Neutrophil (primary cell): ENCODE measurements around the gene DPY30.
A peak's percentile ranks its signal among the peaks of the same experiment; 100 is the strongest.
"Not testable (repeated sequence)": the region's sequence is repeated elsewhere in the genome, so short reads cannot be mapped to it uniquely, and the experiment has no call there.

Experiments used
- H3K27ac ChIP-seq: fragments of 200-600 bp; sonication (generic); 2 replicates; pipeline ENCODE4 v1.5.1; 2016; ENCODE audit warnings: mild to moderate bottlenecking, moderate library complexity
- H3K27me3 ChIP-seq: fragments of 200-600 bp; sonication (generic); 2 replicates; pipeline ENCODE4 v1.6.0; 2016; ENCODE audit warnings: mild to moderate bottlenecking
- H3K36me3 ChIP-seq: fragments of 200-600 bp; sonication (generic); 2 replicates; pipeline ENCODE4 v1.5.1; 2017
- H3K4me1 ChIP-seq, 2 experiments: fragments of 200-600 bp in 1 of 2; sonication (generic) in 1 of 2; 1 replicate in 1 of 2; 2 replicates in 1 of 2; pipeline versions ENCODE4 v1.5.1 to v1.6.1; 2013 to 2016; ENCODE audit warnings: low read depth in 1 of 2, low read length in 1 of 2, mild to moderate bottlenecking in 1 of 2, moderate library complexity in 1 of 2; ENCODE audit not compliant: control insufficient read depth in 1 of 2, insufficient read depth in 1 of 2
- H3K4me3 ChIP-seq, 2 experiments: fragments of 200-600 bp in 1 of 2; sonication (generic) in 1 of 2; 1 replicate in 1 of 2; 2 replicates in 1 of 2; pipeline ENCODE4 v1.5.1; 2013 to 2016; ENCODE audit warnings: low read depth in 1 of 2, low read length in 1 of 2, mild to moderate bottlenecking in 1 of 2, moderate library complexity in 1 of 2
- H3K9me3 ChIP-seq: fragments of 200-600 bp; sonication (generic); 2 replicates; pipeline ENCODE4 v1.5.1; 2016
- CTCF ChIP-seq: fragments of 200-600 bp; sonication (generic); IDR thresholded peaks from 2 replicates; pipeline ENCODE4 v1.5.1; 2016; ENCODE audit warnings: antibody characterized with exemption

The DPY30 gene

DNA sequence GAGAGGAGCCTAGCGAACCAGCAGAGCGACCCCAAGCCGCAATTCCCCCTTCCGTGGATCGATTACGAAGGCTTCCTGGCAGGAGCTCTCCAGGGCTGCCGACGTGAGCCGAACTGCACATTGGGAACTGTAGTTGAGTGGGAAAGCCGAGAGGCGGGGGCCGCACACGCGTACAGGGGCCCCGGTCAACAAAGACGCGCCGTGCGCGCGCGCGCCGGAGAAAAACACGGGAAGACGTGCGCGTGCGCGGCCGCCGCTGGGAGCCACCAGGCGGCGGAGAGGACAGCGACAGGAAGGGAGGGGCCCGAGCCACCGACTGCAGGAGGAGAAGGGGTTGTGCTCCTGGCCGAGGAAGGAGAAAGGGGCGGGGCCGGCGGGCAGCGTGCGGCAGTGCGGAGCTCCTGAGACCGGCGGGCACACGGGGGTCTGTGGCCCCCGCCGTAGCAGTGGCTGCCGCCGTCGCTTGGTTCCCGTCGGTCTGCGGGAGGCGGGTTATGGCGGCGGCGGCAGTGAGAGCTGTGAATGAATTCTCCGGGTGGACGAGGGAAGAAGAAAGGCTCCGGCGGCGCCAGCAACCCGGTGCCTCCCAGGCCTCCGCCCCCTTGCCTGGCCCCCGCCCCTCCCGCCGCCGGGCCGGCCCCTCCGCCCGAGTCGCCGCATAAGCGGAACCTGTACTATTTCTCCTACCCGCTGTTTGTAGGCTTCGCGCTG is 23.9 kb upstream of the DPY30 start, which contains the start of gene SPAST:
Gene SPAST, plus strand, starts transcription at position 247 of the 711 bp plus-strand sequence. Its CDS starts 276 bp downstream, at position 523.
- H3K4me1 ChIP-seq: peaks cover 27 to 32% of the 10 kb centered on the region in 2 experiments
- peak within 1 kb of the TSS; percentile 97 for H3K27ac ChIP-seq
- H3K27me3 ChIP-seq: no peaks in the 10 kb centered on the region
- peak within 1 kb of the TSS; percentile 94 to 99 for H3K4me3 ChIP-seq
- peak; percentile 93 for TF ChIP-seq CTCF
- H3K36me3 ChIP-seq: peaks cover 9% of the 10 kb centered on the region
- no peaks in the 10 kb centered on the region for H3K9me3 ChIP-seq

GRCh38 chr2:32061973-32062861 is 22.6 kb upstream of the DPY30 start:
- Histone ChIP-seq H3K36me3 (peaks cover 9% of the 10 kb centered on the region), H3K27me3 (no peaks in the 10 kb centered on the region), H3K4me3 (peak overlapping the region; percentile 94 to 99), H3K27ac (peak overlapping the region; percentile 97), H3K9me3 (no peaks in the 10 kb centered on the region), H3K4me1 (peaks cover 27 to 32% of the 10 kb centered on the region in 2 experiments)
- TF ChIP-seq CTCF: no peak

GRCh38 chr2:32061430-32061829 is 21.8 kb upstream of the DPY30 start:
- H3K27ac ChIP-seq: no peak overlapping the region

GRCh38 chr2:32060266-32060665 is 20.7 kb upstream of the DPY30 start:
- Histone ChIP-seq H3K4me1 (peaks cover 14 to 23% of the 10 kb centered on the region in 2 experiments), H3K27ac (no peak overlapping the region), H3K9me3 (no peaks in the 10 kb centered on the region), H3K27me3 (no peaks in the 10 kb centered on the region), H3K4me3 (no peak overlapping the region), H3K36me3 (no peaks in the 10 kb centered on the region)
- no peak for TF ChIP-seq CTCF

More at GRCh38 chr2:32061430-32061829, 21.8 kb upstream of the DPY30 start:
- no peaks in the 10 kb centered on the region for H3K9me3 ChIP-seq
- H3K4me1 ChIP-seq: peaks cover 25 to 32% of the 10 kb centered on the region in 2 experiments
- H3K36me3 ChIP-seq: peaks cover 6% of the 10 kb centered on the region
- no peaks in the 10 kb centered on the region for H3K27me3 ChIP-seq
- H3K4me3 ChIP-seq: no peak overlapping the region
- TF ChIP-seq CTCF: no peak

DNA sequence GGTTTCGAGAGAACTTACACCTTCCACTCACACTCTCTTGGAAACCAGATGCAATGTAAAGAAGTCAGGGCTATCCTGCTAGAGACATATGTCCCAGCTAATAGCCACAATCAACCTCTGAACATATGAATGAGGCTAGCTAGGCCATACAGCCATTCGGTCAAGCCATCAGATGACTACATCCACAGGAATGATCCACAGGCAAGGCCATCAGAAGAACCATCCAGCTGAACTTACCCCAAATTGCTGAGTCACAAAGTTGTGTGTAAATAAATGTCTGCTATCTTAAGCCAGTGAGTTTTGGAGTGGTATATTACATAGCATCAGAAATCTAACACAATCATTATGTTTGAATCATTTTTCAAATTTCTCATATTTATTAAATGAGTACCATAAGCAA is 18.5 kb upstream of the DPY30 start:
- Histone ChIP-seq H3K27me3 (no peaks in the 10 kb centered on the region), H3K36me3 (no peaks in the 10 kb centered on the region), H3K27ac (no peak overlapping the region), H3K4me3 (no peak overlapping the region), H3K9me3 (no peaks in the 10 kb centered on the region), H3K4me1 (peaks cover 6 to 12% of the 10 kb centered on the region in 2 experiments)
- no peak for TF ChIP-seq CTCF

DNA sequence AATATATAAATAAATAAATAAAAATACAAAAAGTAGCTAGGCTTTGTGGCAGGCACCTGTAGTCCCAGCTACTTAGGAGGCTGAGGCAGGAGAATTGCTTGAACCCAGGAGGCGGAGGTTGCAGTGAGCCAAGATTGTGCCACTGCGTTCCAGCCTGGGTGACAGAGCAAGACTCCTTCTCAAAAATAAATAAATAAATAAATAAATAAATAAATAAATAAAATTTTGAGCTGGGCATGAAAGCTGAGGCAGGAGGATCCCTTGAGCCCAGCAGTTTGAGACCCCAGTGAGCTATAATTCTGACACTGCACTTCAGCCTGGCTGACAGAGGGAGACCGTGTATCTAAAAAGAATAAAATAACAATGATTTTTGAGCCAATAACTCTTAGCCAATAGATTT is 15.0 kb upstream of the DPY30 start:
- H3K4me1 ChIP-seq, H3K4me3 ChIP-seq, H3K9me3 ChIP-seq, H3K36me3 ChIP-seq, H3K27me3 ChIP-seq, H3K27ac ChIP-seq: not testable (repeated sequence)
